GM19438 (cell line): ENCODE results near the gene COQ8B.
"Not testable (repeated sequence)": the region's sequence is repeated elsewhere in the genome, so short reads cannot be mapped to it uniquely, and the experiment has no call there.

Experiments
- ATAC-seq: cut with Tn5 transposase; IDR thresholded peaks from one replicate; pipeline ENCODE4 v1.9.1; 2021; ENCODE audit warnings: low read depth; ENCODE audit not compliant: unreplicated experiment

Gene COQ8B

DNA sequence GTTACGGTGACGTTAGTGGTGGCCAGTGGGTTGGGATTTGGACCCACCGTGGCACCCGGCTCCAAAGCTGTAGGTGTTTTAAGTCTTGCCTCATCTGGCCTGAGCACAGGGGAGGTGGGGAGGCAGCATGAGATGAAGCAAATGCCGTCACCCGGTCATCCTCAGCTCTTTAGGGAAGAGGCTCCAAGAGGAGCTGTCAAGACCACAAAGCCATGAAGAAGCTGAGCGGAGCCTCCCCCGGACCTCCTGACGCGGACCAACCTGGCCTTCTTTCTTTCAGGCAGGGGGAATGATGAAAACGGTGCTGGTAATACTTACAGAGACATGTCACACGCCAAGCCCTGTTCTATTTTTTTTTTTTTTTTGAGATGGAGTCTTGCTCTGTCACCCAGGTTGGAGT is 26.2 kb upstream of the COQ8B start:
- ATAC-seq: no peak

- no peak for ATAC-seq
Observed at GRCh38 chr19:40742477-40742876, 25.8 kb upstream of the COQ8B start.

GRCh38 chr19:40741527-40742390 is 25.1 kb upstream of the COQ8B start:
- ATAC-seq: no peak

GRCh38 chr19:40740747-40741146 is 24.1 kb upstream of the COQ8B start:
- ATAC-seq: no peak

- no peak for ATAC-seq
Observed at GRCh38 chr19:40739871-40740703, 23.4 kb upstream of the COQ8B start.

DNA sequence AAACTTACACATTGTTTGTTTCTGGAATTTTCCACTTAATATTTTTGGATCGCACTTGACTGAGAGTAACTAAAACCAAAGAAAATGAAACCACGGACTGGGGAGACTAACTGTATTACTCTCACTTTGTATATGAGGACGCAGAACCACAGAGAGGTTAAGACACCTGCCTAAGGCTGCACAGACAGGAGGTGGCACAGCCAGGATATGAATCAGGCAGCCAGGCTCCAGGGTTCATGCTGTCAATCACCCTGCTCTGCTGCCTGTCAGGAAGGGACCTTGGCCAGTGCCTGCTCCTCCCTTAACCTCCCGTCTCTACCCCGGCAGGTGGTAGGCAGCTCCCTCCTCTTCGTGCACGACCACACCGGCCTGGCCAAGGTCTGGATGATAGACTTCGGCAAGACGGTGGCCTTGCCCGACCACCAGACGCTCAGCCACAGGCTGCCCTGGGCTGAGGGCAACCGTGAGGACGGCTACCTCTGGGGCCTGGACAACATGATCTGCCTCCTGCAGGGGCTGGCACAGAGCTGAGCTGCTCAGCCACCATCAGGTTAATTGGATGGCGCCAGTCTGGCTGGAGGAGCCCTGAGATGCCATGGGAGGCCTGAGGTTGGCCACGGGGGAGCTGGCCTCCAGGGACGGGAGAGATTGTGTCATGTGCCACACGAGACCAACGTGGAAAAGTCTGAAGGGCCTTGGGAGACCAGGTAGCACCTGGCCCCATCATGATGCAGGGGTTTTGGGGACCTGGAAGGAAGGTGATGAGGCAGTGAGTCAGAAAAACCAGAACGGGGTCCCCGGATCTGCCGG is 22.5 kb upstream of the COQ8B start:
- ATAC-seq: no peak

DNA sequence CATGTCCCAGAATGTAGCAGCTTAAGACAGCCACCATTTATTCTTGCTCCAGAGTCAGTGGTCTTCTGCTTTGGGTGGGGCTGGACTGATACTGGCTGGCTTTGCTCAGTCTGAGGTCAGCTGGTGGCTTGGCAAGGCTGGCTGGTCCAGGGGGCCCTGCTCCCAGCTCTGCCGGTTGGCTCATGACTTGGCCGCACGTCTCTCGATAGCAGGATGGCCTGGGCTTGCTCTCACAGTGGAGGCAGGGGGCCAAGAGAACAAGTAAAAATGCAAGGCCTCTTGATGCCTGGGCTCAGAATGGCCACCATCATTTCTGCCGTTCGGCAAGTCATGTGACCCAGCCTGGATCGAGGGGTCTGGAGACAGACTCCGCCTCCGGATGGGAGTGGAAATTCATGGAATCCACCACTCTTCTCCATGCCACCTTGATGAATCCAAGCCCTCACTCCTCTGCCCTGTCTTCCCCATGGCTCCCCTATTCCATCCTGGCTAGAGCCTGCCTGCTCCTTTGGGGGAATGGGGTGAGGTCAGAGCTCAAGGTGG is 20.5 kb upstream of the COQ8B start:
- no peak for ATAC-seq

- ATAC-seq: no peak
Observed at GRCh38 chr19:40736661-40737060, 20.0 kb upstream of the COQ8B start.

- no peak for ATAC-seq
Observed at GRCh38 chr19:40735013-40735771, 18.5 kb upstream of the COQ8B start.

DNA sequence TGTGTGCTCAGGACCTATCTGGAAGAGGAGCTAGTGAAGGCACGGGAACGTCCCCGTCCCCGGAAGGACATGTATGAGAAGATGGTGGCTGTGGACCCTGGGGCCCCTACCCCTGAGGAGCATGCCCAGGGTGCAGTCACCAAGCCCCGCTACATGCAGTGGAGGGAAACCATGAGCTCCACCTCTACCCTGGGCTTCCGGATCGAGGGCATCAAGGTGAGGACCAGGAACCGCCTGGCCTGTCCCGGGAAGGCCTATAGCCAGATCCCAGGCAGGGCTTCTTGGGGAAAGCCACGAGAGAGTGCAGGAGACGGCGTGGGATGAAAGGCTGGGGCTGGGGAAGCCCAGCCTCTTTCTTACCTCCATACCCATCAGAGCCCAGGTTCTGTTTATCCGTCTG is 16.5 kb upstream of the COQ8B start:
- ATAC-seq: no peak

DNA sequence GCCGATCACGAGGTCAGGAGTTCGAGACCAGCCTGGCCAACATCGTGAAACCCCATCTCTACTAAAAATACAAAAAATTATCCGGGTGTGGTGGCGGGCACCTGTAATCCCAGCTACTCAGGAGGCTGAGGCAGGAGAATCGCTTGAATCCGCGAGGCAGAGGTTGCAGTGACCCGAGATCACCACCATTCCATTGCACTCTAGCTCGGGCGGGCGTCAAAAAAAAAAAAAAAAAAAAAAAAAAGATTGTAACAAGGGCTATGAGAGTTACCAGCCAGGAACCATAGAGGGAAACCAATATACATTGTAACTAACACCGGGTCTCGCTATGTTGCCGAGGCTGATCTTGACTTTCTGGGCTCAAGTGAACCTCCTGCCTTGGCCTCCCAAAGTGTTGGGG is 15.6 kb upstream of the COQ8B start:
- not testable (repeated sequence) for ATAC-seq

DNA sequence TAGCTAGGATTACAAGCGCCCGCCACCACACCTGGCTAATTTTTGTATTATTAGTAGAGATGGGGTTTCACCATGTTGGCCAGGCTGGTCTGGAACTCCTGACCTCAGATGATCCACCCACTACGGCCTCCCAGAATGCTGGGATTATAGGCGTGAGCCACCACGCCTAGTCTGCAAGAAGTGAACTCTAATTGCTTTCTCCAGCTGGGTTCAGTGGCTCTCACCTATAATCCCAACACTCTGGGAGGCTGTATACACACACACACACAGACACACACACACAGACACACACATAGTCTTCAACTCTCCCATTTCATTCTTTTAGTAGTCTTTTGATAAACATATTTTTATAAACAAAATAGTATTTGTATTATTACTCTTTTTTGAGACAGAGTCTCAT is 13.4 kb upstream of the COQ8B start:
- not testable (repeated sequence) for ATAC-seq

DNA sequence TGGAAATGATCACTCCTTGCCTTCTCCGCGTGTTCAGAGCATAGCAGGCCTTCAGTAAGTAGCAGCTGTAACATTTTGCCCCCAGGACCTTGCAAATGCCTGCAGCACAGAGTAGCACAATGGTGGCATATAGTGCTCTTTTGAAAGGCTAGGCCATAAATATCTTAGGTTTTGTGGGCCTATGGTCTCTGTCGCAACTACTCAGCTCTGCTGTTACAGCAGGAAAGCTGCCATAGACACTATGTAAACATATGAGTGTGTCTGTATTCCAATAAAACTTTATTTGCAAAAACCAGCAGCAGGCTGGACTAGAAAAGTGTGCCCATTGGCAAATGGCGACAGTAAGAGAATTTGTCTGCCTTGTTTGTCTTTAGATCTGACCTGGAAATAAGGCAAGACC is 9.6 kb upstream of the COQ8B start:
- ATAC-seq: no peak

- no peak for ATAC-seq
Observed at GRCh38 chr19:40724855-40725254, 8.2 kb upstream of the COQ8B start.

DNA sequence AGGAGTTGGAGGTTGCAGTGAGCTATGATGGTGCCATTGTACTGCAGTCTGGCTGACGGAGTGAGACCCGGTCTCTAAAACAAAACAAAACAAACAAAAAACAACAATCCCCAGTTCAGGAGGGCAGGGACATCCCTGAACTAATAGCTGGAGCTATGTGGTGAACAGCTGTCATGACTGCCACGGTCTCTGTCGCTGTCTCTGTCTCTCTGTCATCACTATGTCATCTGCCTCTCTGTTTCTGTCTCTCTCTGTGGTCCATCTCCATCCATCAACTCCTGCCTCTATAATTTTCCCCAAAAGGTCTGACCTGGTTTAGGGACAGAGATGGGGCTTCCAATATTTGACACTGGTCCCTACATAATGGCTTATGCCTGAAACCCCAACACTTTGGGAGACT is 7.6 kb upstream of the COQ8B start:
- ATAC-seq: no peak

- no peak for ATAC-seq
Observed at GRCh38 chr19:40723661-40724254, 7.1 kb upstream of the COQ8B start.

GRCh38 chr19:40721936-40722661 is 5.4 kb upstream of the COQ8B start:
- ATAC-seq: no peak

GRCh38 chr19:40721140-40721486 is 4.4 kb upstream of the COQ8B start:
- ATAC-seq: no peak

- ATAC-seq: no peak
Observed at GRCh38 chr19:40719414-40719894, 2.8 kb upstream of the COQ8B start.
